GM19043 (cell line): ENCODE measurements around the gene GFRA4.

Source experiments
- ATAC-seq: cut with Tn5 transposase; IDR thresholded peaks from one replicate; pipeline ENCODE4 v1.9.1; 2021; ENCODE audit warnings: low read depth; ENCODE audit not compliant: unreplicated experiment

Gene GFRA4

GRCh38 chr20:3655131-3655405, 8.1 kb downstream of the GFRA4 start:
- no peak for ATAC-seq

- no peak for ATAC-seq
Measured at GRCh38 chr20:3654326-3655130, 8.7 kb downstream of the GFRA4 start.

- no peak for ATAC-seq
Measured at GRCh38 chr20:3653921-3654320, 9.3 kb downstream of the GFRA4 start.

- ATAC-seq = no peak
Measured at GRCh38 chr20:3652676-3653596, 10.3 kb downstream of the GFRA4 start.

- no peak for ATAC-seq
Measured at GRCh38 chr20:3652221-3652620, 11.0 kb downstream of the GFRA4 start.

- no peak for ATAC-seq
Measured at GRCh38 chr20:3651204-3651962, 11.8 kb downstream of the GFRA4 start.

GRCh38 chr20:3648951-3649350, 14.2 kb downstream of the GFRA4 start:
- ATAC-seq = no peak

- ATAC-seq = no peak
Measured at GRCh38 chr20:3647473-3647872, 15.7 kb downstream of the GFRA4 start.

GRCh38 chr20:3646651-3647050, 16.5 kb downstream of the GFRA4 start:
- ATAC-seq = no peak

- ATAC-seq = no peak
Measured at GRCh38 chr20:3646067-3646440, 17.1 kb downstream of the GFRA4 start.

- no peak for ATAC-seq
Measured at GRCh38 chr20:3645309-3646066, 17.7 kb downstream of the GFRA4 start.

- no peak for ATAC-seq
Measured at GRCh38 chr20:3640259-3640658, 22.9 kb downstream of the GFRA4 start.

- ATAC-seq = no peak
Measured at GRCh38 chr20:3635346-3635745, 27.9 kb downstream of the GFRA4 start.

GRCh38 chr20:3633913-3634478, 29.2 kb downstream of the GFRA4 start:
- no peak for ATAC-seq

- no peak for ATAC-seq
Measured at GRCh38 chr20:3632311-3633004, 30.7 kb downstream of the GFRA4 start.

GRCh38 chr20:3631534-3631933, 31.7 kb downstream of the GFRA4 start:
- no peak for ATAC-seq

GRCh38 chr20:3630429-3630828, 32.8 kb downstream of the GFRA4 start:
- ATAC-seq = no peak

- no peak for ATAC-seq
Measured at GRCh38 chr20:3629893-3630292, 33.3 kb downstream of the GFRA4 start.

GRCh38 chr20:3628502-3629314, 34.5 kb downstream of the GFRA4 start:
- no peak for ATAC-seq
